IMR-90 (cell line): ENCODE data around the gene SRRD. TPM values are rescaled to one million over a fixed set of nuclear protein-coding genes. Genes with fewer than 3 reads are reported as not detected.

ENCODE experiments used
- ATAC-seq: fragments of 200-7000 bp; cut with Tn5 transposase; 2 replicates; pipeline ENCODE4 v1.9.1; 2020; ENCODE audit warnings: low read depth, mild to moderate bottlenecking, moderate library complexity
- BruUV-seq: library from RNA; stranded (reverse); fragments of 400-500 nt; replicated peaks from 2 replicates; lab custom pipeline; 2021; lab: Mats Ljungman, UMichigan
- CTCF ChIA-PET: fragments of 300-600 bp; formaldehyde crosslinking; extraction: SDS; loops from one replicate; lab custom pipeline; 2021; ENCODE audit warnings: antibody characterized with exemption; lab: Yijun Ruan, JAX
- POLR2A ChIA-PET: fragments of 300-600 bp; sonication (Branson Sonifier 250); formaldehyde crosslinking; loops from one replicate; lab custom pipeline; 2022; ENCODE audit warnings: antibody characterized with exemption; ENCODE audit not compliant: unreplicated experiment; lab: Charles Lee
- DNase-seq: peaks from one replicate; pipeline ENCODE4 v3.0.0; 2013
- H2AFZ ChIP-seq: replicated peaks from 2 replicates; pipeline ENCODE3; 2013; ENCODE audit warnings: low read length, mild to moderate bottlenecking; ENCODE audit not compliant: poor library complexity
- H2AK5ac ChIP-seq: 2 replicates; pipeline ENCODE4 v1.6.1; 2013; ENCODE audit warnings: low read depth, low read length, inconsistent platforms
- H2AK9ac ChIP-seq: replicated peaks from 2 replicates; pipeline ENCODE3; 2013; ENCODE audit warnings: mild to moderate bottlenecking, low read depth, low read length, moderate library complexity; ENCODE audit not compliant: poor library complexity
- H2BK120ac ChIP-seq: 2 replicates; pipeline ENCODE4 v1.6.1; 2013; ENCODE audit warnings: low read depth, low read length, inconsistent platforms
- H2BK15ac ChIP-seq: 3 replicates; pipeline ENCODE4 v1.6.1; 2013; ENCODE audit warnings: low read depth, low read length, inconsistent platforms
- H2BK20ac ChIP-seq: 2 replicates; pipeline ENCODE4 v1.6.1; 2013; ENCODE audit warnings: low read depth, mild to moderate bottlenecking, inconsistent platforms, low read length, moderate library complexity
- H2BK5ac ChIP-seq: 2 replicates; pipeline ENCODE4 v1.6.1; 2013; ENCODE audit warnings: mild to moderate bottlenecking, low read depth, low read length, inconsistent platforms; ENCODE audit not compliant: poor library complexity, severe bottlenecking
- H3K14ac ChIP-seq: replicated peaks from 2 replicates; pipeline ENCODE4 v1.6.1; 2013; ENCODE audit warnings: low read depth, low read length, inconsistent platforms
- H3K18ac ChIP-seq: 2 replicates; pipeline ENCODE4 v1.6.1; 2013; ENCODE audit warnings: low read depth, low read length, control low read depth
- H3K23ac ChIP-seq: 2 replicates; pipeline ENCODE4 v1.6.1; 2013; ENCODE audit warnings: low read depth, low read length, inconsistent platforms
- H3K27ac ChIP-seq: 2 replicates; pipeline ENCODE4 v1.5.1; 2013; ENCODE audit warnings: mild to moderate bottlenecking, control low read depth, low read length; ENCODE audit not compliant: insufficient read depth
- H3K27me3 ChIP-seq: 2 replicates; pipeline ENCODE4 v1.6.1; 2013; ENCODE audit warnings: low read length; ENCODE audit not compliant: control insufficient read depth, insufficient read depth
- H3K36me3 ChIP-seq: 2 replicates; pipeline ENCODE4 v1.6.1; 2013; ENCODE audit warnings: low read length, mixed read lengths; ENCODE audit not compliant: control insufficient read depth, insufficient read depth
- H3K4ac ChIP-seq: 2 replicates; pipeline ENCODE4 v1.6.1; 2013; ENCODE audit warnings: low read depth, low read length, inconsistent platforms
- H3K4me1 ChIP-seq: 2 replicates; pipeline ENCODE4 v1.6.1; 2013; ENCODE audit warnings: low read length, mixed read lengths; ENCODE audit not compliant: control insufficient read depth, insufficient read depth
- H3K4me2 ChIP-seq: 2 replicates; pipeline ENCODE4 v1.6.1; 2013; ENCODE audit warnings: low read depth, mild to moderate bottlenecking, control low read depth, low read length, moderate library complexity
- H3K4me3 ChIP-seq: 2 replicates; pipeline ENCODE4 v1.5.1; 2013; ENCODE audit warnings: low read depth, mild to moderate bottlenecking, control low read depth, low read length, moderate library complexity; ENCODE audit not compliant: insufficient read depth
- H3K56ac ChIP-seq: 2 replicates; pipeline ENCODE4 v1.6.1; 2013; ENCODE audit warnings: low read length, inconsistent platforms; ENCODE audit not compliant: insufficient read depth; ENCODE audit errors: extremely low read depth
- H3K79me1 ChIP-seq, 2 experiments: 2 replicates each; pipeline ENCODE4 v1.6.1; 2013; ENCODE audit warnings: low read length in 2 of 2, inconsistent platforms in 1 of 2, low read depth in 1 of 2
- H3K9ac ChIP-seq: 2 replicates; pipeline ENCODE4 v1.6.1; 2013; ENCODE audit warnings: low read depth, low read length, control low read depth
- H3K9me1 ChIP-seq: 2 replicates; pipeline ENCODE4 v1.6.1; 2013; ENCODE audit warnings: low read length, inconsistent platforms; ENCODE audit not compliant: insufficient read depth
- H3K9me3 ChIP-seq: 2 replicates; pipeline ENCODE4 v1.6.1; 2013; ENCODE audit warnings: low read length; ENCODE audit not compliant: control insufficient read depth, insufficient read depth
- H4K20me1 ChIP-seq: 2 replicates; pipeline ENCODE4 v1.6.1; 2013; ENCODE audit warnings: low read length, inconsistent platforms; ENCODE audit not compliant: insufficient read depth
- H4K5ac ChIP-seq: 2 replicates; pipeline ENCODE4 v1.6.1; 2013; ENCODE audit warnings: mild to moderate bottlenecking, low read depth, low read length, control low read depth
- H4K8ac ChIP-seq, 2 experiments: 2 replicates each; pipeline ENCODE4 v1.6.1; 2013; ENCODE audit warnings: low read depth in 2 of 2, low read length in 2 of 2, control low read depth in 1 of 2, inconsistent platforms in 1 of 2
- H4K91ac ChIP-seq: 2 replicates; pipeline ENCODE4 v1.6.1; 2013; ENCODE audit warnings: low read depth, low read length, inconsistent platforms; ENCODE audit not compliant: insufficient read depth
- CHD1 ChIP-seq: IDR thresholded peaks from 2 replicates; pipeline ENCODE4 v1.6.1; 2012; ENCODE audit warnings: low read depth, low read length, improper control_type of control experiment
- ELK1 ChIP-seq: fragments of 150-350 bp; IDR thresholded peaks from 2 replicates; pipeline ENCODE4 v1.6.1; 2016; ENCODE audit warnings: low read depth, mild to moderate bottlenecking, low read length, moderate library complexity, borderline replicate concordance
- MAZ ChIP-seq: IDR thresholded peaks from 2 replicates; pipeline ENCODE4 v1.6.1; 2012; ENCODE audit warnings: low read depth, mild to moderate bottlenecking, low read length, improper control_type of control experiment, moderate library complexity, borderline replicate concordance
- MXI1 ChIP-seq: IDR thresholded peaks from 2 replicates; pipeline ENCODE4 v1.6.1; 2012; ENCODE audit warnings: low read depth, mild to moderate bottlenecking, low read length, moderate library complexity, borderline replicate concordance
- RAD21 ChIP-seq: IDR thresholded peaks from 2 replicates; pipeline ENCODE4 v1.6.1; 2012; ENCODE audit warnings: low read length, improper control_type of control experiment
- SMC3 ChIP-seq: fragments of 150-350 bp; IDR thresholded peaks from 2 replicates; pipeline ENCODE4 v1.6.1; 2016; ENCODE audit warnings: low read depth, mild to moderate bottlenecking, antibody characterized with exemption, low read length, moderate library complexity
- WGBS, 2 experiments: methylation state at CpG; one replicate each; pipeline versions ENCODE4 v1.1.5 to v1.1.7; 2013; ENCODE audit warnings: missing lambda C conversion rate in 2 of 2; ENCODE audit not compliant: insufficient read length in 1 of 2; ENCODE audit errors: extremely low coverage in 2 of 2; 5-methylcytosine and 5-hydroxymethylcytosine counted together
- dilution Hi-C: fragments of 300-500 bp; cut with HindIII; formaldehyde crosslinking; loops from one replicate; pipeline ENCODE4 v1.14.3; 2018; ENCODE audit warnings: low sequenced_read_pairs; ENCODE audit not compliant: unreplicated experiment
- in situ Hi-C: fragments of 300-500 bp; cut with MboI; formaldehyde crosslinking; loops from 3 replicates; pipeline ENCODE4 v1.14.3; 2019; ENCODE audit warnings: low sequenced_read_pairs, inconsistent platforms, mixed read lengths
- intact Hi-C: fragments of 100-400 bp; cut with micrococcal nuclease; formaldehyde crosslinking; loops from 2 replicates; pipeline ENCODE4 v1.10.0; 2022
- polyA plus RNA-seq, 3 experiments: library from polyadenylated mRNA; depleted of rRNA; stranded (reverse); fragments of >200 nt; gene quantifications; 2 replicates each; pipeline ENCODE4 v1.2.3, GENCODE V29; 2012; ENCODE audit warnings: low replicate concordance in 1 of 3
- total RNA-seq: library from RNA; depleted of rRNA; stranded (reverse); fragments of >200 nt; gene quantifications from 2 replicates; pipeline ENCODE4 v1.2.3, GENCODE V29; 2012
- TF ChIP-seq, protein P1 (sequence below): fragments of 150-350 bp; IDR thresholded peaks from 2 replicates; pipeline ENCODE4 v1.6.1; 2017; ENCODE audit warnings: mild to moderate bottlenecking, antibody characterized with exemption, low read length, low read depth

SRRD gene
- total and polyA plus RNA-seq, 2 of the 4 experiments (the other 2 are of a cell fraction): 18.3 to 24.0 TPM

GRCh38 chr22:26476705-26477340 lies 6.9 kb upstream of the SRRD start:
- no peak overlapping the region for H3K27ac ChIP-seq

More at GRCh38 chr22:26476705-26477340, 6.9 kb upstream of the SRRD start:
- dilution Hi-C loops: no loop called here
- no TSS peak for BruUV-seq
- Histone ChIP-seq H4K20me1 (no peaks in the 10 kb centered on the region), H2BK120ac (no peak overlapping the region), H3K36me3 (peaks cover 20% of the 10 kb centered on the region), H2AK5ac (no peak overlapping the region), H3K9me1 (peaks cover 3% of the 10 kb centered on the region; the same call in 1 of the 2 replicates), H3K4me1 (peaks cover 7% of the 10 kb centered on the region), H3K4ac (no peak overlapping the region), H3K27me3 (no peaks in the 10 kb centered on the region), H3K9ac (no peak overlapping the region), H4K5ac (no peak overlapping the region), H2AK9ac (no peak overlapping the region), H4K8ac (no peak overlapping the region), H3K79me1 (peaks cover 7 to 35% of the 10 kb centered on the region in 2 experiments; a peak in 2 of 4 replicates), H3K9me3 (no peaks in the 10 kb centered on the region), H3K4me2 (peak overlapping the region; percentile 31; the same call in 1 of the 2 replicates), H3K14ac (no peak overlapping the region), H3K18ac (no peak overlapping the region), H4K91ac (no peak overlapping the region), H2AFZ (no peak overlapping the region), H2BK20ac (0 out of 2 replicates have a peak overlapping the region, but pooled peaks have one; percentile 0), H2BK15ac (no peak overlapping the region), H3K4me3 (no peak overlapping the region), H2BK5ac (peak overlapping the region; percentile 5), H3K56ac (no peak overlapping the region), H3K23ac (no peak overlapping the region)
- TF ChIP-seq RAD21 (no peak), ELK1 (no peak), MXI1 (no peak), SMC3 (no peak), CHD1 (no peak), MAZ (no peak)
- TF ChIP-seq, protein P1, sequence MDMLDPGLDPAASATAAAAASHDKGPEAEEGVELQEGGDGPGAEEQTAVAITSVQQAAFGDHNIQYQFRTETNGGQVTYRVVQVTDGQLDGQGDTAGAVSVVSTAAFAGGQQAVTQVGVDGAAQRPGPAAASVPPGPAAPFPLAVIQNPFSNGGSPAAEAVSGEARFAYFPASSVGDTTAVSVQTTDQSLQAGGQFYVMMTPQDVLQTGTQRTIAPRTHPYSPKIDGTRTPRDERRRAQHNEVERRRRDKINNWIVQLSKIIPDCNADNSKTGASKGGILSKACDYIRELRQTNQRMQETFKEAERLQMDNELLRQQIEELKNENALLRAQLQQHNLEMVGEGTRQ: no peak
- ATAC-seq (peak; percentile 32; the same call in 1 of the 2 replicates), DNase-seq (peak; percentile 55)
- intact Hi-C loops: no loop called here
- ChIA-PET POLR2A (no interaction called here), CTCF (no interaction called here)
- in situ Hi-C loops: no loop called here
- no CpG with 5 or more reads among the region's 4 CpGs for WGBS, 2 experiments
